Cardiac muscle cell (in vitro differentiated cells and primary cell): ENCODE results near the gene GPR39. TPM values are rescaled to one million over a fixed set of nuclear protein-coding genes. Genes with fewer than 3 reads are reported as not detected.

Source experiments
- DNase-seq, 2 donors: peaks; one replicate each; pipeline versions ENCODE4 v3.0.0 to v3.0.0-alpha.2; 2010 to 2017; ENCODE audit warnings: low read depth in 1 of 2, low spot score in 1 of 2
- H3K27ac ChIP-seq: fragments of 200-600 bp; sonication (generic); 2 replicates; pipeline ENCODE4 v1.5.1; 2016
- H3K27me3 ChIP-seq: fragments of 200-600 bp; sonication (generic); 2 replicates; pipeline ENCODE4 v1.6.0; 2016; ENCODE audit warnings: control low read depth
- H3K36me3 ChIP-seq: fragments of 200-600 bp; sonication (generic); 2 replicates; pipeline ENCODE4 v1.5.1; 2016; ENCODE audit warnings: control low read depth
- H3K4me1 ChIP-seq: fragments of 200-600 bp; sonication (generic); 2 replicates; pipeline ENCODE4 v1.8.1; 2017; ENCODE audit warnings: low read depth, mild to moderate bottlenecking, mixed run types
- H3K4me3 ChIP-seq: fragments of 200-600 bp; sonication (generic); 2 replicates; pipeline ENCODE4 v1.5.1; 2016; ENCODE audit warnings: mild to moderate bottlenecking
- H3K9me3 ChIP-seq: fragments of 200-600 bp; sonication (generic); 2 replicates; pipeline ENCODE4 v1.5.1; 2017; ENCODE audit warnings: low read depth, mild to moderate bottlenecking, control low read depth
- polyA plus RNA-seq: library from polyadenylated mRNA; unstranded; fragments of >200 nt; fragmentation: Nextera tagmentation; extraction: Ambion mirVana; gene quantifications from 2 replicates; pipeline ENCODE4 v1.2.1, GENCODE V29; 2016
- total RNA-seq: library from RNA; depleted of rRNA; stranded (reverse); fragments of >200 nt; gene quantifications from 2 replicates; pipeline ENCODE4 v1.2.3, GENCODE V29; 2016
- TF ChIP-seq, protein P1 (sequence below): IDR thresholded peaks from 2 replicates; pipeline ENCODE4 v1.5.1; 2012; ENCODE audit warnings: low read depth, mild to moderate bottlenecking, low read length

GPR39 gene
- total and polyA plus RNA-seq, 2 experiments from 2014 or later: 4.0 to 10.9 TPM

DNA sequence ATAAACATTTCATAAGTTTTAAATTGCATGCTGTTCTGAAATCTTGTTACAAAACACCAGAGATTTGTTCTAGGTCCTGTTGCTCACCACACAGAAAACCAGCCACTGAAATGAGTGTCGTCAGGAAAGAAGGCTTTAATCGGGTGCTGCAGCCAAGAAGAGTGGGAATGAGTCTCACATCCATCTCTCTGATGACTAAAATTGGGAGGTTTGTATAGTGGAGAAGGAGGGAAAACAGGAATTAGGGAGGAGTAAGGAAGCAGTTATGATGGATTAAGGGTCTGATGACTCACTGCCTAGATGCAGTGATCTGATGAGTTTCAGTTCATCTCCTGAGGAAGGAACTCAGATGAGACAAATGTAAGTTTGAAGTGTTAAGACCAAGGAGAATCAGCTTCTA is 42.1 kb upstream of the GPR39 start:
- no peaks in the 10 kb centered on the region for H3K36me3 ChIP-seq
- H3K4me3 ChIP-seq: no peak overlapping the region
- TF ChIP-seq, protein P1, sequence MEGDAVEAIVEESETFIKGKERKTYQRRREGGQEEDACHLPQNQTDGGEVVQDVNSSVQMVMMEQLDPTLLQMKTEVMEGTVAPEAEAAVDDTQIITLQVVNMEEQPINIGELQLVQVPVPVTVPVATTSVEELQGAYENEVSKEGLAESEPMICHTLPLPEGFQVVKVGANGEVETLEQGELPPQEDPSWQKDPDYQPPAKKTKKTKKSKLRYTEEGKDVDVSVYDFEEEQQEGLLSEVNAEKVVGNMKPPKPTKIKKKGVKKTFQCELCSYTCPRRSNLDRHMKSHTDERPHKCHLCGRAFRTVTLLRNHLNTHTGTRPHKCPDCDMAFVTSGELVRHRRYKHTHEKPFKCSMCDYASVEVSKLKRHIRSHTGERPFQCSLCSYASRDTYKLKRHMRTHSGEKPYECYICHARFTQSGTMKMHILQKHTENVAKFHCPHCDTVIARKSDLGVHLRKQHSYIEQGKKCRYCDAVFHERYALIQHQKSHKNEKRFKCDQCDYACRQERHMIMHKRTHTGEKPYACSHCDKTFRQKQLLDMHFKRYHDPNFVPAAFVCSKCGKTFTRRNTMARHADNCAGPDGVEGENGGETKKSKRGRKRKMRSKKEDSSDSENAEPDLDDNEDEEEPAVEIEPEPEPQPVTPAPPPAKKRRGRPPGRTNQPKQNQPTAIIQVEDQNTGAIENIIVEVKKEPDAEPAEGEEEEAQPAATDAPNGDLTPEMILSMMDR: no peak
- H3K27ac ChIP-seq: no peak overlapping the region
- H3K27me3 ChIP-seq: no peaks in the 10 kb centered on the region
- no peak for DNase-seq
- no peaks in the 10 kb centered on the region for H3K4me1 ChIP-seq
- no peaks in the 10 kb centered on the region for H3K9me3 ChIP-seq

DNA sequence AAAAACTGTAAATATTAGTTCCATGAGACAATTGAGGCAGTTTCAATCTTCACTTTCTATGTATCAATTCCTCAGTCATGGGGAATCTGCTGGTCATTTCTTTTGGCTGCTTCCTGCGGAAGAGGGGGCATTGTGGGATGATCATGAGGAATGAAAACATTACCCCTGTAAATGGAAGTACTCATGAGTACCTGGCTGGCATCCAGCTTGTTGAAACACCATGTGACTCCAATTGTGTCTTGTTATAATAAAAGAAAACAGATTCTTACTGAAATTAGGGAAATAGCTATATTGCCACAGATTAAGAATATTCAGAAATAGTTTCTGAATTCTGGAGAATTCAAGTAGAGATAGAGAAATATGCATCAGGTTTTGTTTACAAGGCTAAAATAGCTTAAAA is 41.6 kb upstream of the GPR39 start:
- Histone ChIP-seq H3K9me3 (no peaks in the 10 kb centered on the region), H3K36me3 (no peaks in the 10 kb centered on the region), H3K27ac (no peak overlapping the region), H3K27me3 (no peaks in the 10 kb centered on the region), H3K4me3 (no peak overlapping the region), H3K4me1 (no peaks in the 10 kb centered on the region)
- DNase-seq: no peak
- TF ChIP-seq, protein P1: no peak

DNA sequence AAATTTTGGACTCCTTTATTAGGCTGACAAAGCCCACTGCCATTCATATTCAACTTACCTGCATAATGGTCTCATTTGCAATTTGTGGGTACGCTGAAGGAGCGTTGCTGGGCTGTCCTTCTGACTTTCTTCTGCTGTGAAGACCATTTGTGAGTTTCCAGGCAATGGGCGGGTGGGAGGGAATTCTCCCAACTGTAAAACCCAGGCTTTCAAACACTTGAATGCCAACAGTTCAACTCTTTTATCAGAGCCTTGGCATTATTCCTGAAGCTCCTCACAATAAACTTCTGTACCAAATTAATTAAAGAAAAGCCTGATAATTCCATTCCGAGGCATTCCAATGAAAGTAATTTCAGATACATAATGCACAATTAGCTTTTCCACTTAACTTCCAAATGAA is 35.2 kb upstream of the GPR39 start:
- H3K36me3 ChIP-seq: no peaks in the 10 kb centered on the region
- H3K27me3 ChIP-seq: no peaks in the 10 kb centered on the region
- no peaks in the 10 kb centered on the region for H3K9me3 ChIP-seq
- no peak overlapping the region for H3K4me3 ChIP-seq
- peaks cover 7% of the 10 kb centered on the region for H3K4me1 ChIP-seq
- TF ChIP-seq, protein P1: no peak
- H3K27ac ChIP-seq: no peak overlapping the region
- DNase-seq: no peak

DNA sequence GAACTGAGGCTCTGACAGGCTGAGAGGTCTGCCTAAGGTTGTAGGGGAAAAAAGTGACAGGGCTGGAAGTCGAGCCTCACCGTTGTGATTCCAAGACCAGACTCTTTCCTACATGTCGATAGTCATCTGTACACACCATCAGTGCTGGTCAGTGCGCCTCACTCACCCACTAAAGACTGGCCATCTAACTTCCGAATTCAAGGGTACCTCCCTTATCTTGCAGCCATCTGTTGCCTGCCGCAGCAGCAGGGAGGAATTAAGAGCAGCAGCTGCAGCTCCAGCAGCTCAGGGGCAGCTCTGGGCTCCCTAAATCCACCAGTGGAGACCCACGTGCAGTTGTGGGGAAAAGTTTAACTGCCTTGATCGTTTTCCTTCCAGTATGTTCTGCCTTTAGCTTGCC is 32.6 kb upstream of the GPR39 start:
- no peak overlapping the region for H3K27ac ChIP-seq
- DNase-seq: no peak
- no peaks in the 10 kb centered on the region for H3K9me3 ChIP-seq
- TF ChIP-seq, protein P1: no peak
- H3K36me3 ChIP-seq: no peaks in the 10 kb centered on the region
- peaks cover 7% of the 10 kb centered on the region for H3K4me1 ChIP-seq
- no peaks in the 10 kb centered on the region for H3K27me3 ChIP-seq
- no peak overlapping the region for H3K4me3 ChIP-seq

DNA sequence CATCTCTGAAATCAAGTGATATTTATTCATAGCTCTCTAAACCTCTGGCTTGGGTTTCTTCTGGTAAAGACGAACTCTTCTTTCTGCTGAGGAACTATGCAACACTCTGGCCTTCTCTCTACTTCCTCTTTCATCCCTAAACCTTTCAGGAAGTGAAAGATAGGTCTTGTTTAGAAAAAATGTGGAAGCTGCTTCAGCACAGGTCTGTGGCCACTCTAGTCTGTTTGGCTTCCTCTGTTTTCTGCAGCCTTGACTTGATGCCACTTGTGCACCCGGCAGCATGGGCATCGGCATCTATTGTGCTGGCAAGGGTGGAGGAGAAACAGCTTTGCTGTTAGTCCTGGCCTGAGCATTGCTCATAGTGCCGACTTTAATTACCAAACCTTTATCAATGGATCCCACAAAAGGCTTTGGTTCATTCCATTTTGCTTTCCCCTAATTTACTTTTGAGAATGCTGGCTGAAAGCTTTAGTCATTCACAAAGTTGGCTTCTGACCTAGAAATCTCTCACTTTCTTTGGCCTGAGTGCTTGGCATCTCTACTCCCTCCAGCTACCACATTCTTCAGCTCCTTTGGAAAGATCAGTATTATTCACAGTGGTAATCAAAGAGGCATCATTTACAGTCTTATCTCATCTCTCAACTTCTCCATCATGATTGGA is 32.0 kb upstream of the GPR39 start:
- Histone ChIP-seq H3K27me3 (no peaks in the 10 kb centered on the region), H3K27ac (no peak overlapping the region), H3K4me1 (peaks cover 7% of the 10 kb centered on the region), H3K36me3 (no peaks in the 10 kb centered on the region), H3K9me3 (no peaks in the 10 kb centered on the region), H3K4me3 (no peak overlapping the region)
- TF ChIP-seq, protein P1: no peak
- no peak for DNase-seq
